Activated T-cell treated with anti-CD3 and anti-CD28 coated beads for 1 hour (primary cell): ENCODE measurements around the gene PID1.

Source experiments
- DNase-seq: peaks from one replicate; pipeline ENCODE4 v3.0.0-alpha.2; 2020; ENCODE audit warnings: low read depth

The PID1 gene

DNA sequence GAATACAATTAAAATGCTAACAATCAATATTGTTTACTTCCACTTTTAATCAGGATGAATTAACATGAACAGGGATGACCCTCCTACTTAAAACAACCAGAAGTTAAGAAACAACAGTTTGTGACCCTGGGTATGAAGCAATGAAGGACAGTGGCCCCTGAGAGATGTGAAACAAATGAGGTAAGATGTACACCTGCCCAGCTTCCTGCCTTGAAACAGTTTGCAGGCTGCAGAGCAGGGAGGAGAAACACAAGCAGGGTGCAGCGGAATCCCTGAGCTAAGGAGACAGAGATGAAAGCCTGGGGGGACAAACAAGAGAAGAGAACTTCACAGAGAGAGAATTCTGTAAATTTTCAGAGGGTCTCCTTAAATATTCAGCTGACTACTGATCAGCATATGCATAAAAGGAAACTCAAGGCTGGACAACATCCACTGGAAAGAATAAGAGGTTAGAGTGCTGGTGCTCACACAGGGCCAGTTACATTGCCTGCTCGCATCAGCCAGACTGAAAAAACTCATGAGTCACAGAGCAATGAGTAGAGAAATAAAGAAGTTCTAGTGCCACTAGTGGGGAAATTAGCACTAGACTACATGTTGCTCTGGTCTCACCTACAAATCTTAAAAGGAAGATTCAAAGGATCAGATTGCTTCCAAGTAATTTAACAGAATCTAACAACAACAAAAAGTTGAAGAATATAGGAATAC, 106.4 kb downstream of the PID1 start:
- no peak for DNase-seq

DNA sequence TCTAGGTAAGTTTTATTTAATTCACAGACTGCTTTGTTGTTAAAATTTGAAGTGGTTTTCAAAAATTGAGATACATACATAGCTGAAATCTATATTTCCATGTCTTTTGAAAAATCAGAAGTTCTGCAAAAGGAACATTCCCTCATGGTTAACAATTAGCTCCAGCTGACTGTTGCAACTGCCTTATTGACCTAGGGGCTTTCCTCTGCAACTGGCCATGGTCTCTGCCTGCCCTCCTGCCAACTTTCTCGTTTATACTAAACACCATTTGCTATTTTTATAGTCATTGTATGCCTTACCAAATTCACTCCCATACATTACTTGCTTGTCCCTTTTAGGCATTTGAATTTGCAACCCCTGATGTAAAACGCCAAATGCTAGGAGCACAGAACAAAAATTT, 107.2 kb downstream of the PID1 start:
- DNase-seq, result no peak

DNA sequence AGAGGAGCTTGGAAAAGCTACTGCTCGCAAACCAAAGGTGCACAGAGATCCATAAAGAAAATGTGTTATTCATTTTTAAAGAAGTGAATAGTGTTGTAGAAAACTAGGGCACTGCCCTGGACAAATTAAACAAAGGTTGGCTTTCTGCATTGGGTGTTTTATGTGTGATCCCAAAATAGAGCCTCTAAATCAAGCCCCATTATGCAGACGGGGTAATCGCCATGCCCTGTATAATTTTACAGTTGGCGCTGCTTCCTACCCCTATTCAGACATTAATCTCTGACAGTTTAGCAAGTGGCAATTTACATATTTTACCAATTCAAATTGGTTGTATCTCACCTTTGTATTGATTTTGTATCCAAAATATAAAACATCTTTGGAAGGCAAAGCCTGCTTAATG, 109.1 kb downstream of the PID1 start:
- DNase-seq, result no peak

DNA sequence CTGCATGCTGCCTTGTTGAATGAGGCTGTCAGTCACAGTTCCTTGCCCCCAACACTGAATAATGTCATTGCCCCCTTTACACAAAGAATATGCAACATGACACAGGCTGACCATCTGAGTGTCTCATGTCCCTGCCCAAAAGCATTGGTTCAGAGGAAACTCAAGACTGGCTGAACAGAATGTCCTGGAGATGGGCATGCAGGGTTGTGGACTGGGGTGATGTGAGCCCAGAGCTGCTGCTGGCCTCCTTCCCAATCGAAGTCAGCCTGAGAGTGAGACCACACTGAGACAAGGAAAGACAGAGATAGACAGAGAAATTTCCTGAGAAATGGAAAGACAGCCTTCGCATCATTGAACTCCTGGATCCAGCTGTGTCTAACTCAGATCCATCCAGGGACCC, 110.1 kb downstream of the PID1 start:
- DNase-seq, result no peak

DNA sequence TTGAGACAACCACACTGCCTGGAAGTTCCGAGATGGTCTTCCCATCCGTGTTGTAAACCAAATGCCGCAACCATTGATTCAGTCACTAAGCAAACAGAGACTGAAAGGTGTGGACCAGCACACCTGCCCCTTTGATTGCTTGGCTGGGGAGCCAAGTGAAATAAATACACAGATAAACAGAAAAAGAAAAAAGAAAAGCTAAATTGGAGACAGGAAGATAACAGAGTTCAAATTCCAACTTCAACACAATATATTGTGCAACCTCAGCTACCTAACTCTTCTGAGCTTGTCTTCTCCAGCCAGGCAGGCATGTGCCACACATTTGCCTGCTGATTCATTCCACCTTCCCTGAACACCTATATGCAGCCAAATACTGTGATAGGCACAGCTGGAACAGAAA, 110.9 kb downstream of the PID1 start:
- no peak for DNase-seq

DNA sequence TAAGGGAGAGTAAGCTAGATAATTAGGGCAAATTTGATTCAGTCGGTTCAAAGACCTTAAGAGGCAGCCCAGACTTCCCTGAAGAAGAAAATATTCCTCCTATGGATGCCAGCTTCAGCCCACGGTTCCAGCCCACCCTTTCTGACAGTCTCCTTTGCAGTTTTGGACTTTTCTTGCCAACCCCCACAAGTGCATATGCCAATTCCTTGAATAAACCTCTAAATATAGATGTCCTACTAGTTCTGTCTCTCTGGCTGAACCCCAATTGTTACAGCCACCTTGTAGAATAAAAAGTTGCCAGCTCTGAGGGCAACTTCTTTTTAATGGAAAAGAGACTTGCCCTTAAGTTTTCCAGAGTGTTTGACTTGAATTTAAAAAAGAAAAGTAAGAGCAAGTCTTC, 111.7 kb downstream of the PID1 start:
- DNase-seq, result no peak

DNA sequence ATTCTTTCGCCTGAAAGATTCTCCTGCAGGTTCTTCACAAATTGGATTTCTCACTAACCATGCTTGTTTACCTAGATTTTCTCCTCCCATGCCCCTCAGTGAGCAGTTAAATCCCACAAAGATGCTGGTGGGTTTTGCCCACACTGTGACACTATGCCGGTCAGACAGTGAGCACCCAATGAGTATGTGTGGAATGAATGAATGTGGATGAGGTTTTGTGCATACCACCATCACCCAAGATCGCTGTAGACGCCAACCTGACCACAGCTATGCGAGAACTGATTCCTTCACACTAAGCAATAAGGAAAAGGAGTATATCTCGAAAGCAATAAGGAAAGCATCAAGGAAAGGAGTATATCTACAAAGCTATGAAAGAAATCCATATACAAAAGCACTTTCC, 116.7 kb downstream of the PID1 start:
- no peak for DNase-seq

DNA sequence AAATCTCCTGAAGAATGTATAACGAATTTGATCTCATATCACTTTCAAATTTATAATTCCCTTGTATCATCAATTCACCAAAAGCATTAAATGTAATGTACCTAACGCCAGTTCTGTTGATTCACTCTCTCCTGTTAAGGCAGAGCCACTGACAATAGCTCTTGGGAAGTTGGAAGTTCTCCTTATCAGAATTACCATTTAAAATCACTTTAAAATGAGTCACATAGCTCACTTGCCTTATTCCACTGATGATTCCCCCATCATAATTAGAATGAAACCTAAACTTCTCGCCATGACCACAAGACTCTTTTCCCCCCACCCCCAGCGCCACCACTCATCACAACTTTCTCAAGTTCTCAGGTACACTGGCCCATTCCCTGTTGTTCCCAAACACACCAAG, 117.1 kb downstream of the PID1 start:
- DNase-seq, result no peak

DNA sequence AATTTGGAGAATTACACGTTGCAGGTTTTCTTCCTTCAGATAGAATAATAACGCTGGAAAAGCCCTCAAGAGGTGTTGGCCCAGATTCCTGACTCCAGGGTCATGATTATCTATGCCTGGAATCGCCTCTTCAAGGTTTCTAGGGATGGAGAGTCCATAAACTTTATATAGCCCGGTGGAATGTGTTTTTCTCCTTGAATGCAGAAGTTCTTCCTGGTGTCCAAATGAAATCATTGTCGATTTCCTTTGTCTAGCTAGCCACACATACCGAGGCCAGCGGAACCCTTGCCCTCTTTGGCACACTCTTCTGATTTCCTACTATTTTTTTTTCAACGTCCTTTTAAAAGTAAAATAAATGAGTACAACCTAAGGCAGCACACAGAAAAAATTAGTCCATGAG, 117.8 kb downstream of the PID1 start:
- DNase-seq, result no peak

DNA sequence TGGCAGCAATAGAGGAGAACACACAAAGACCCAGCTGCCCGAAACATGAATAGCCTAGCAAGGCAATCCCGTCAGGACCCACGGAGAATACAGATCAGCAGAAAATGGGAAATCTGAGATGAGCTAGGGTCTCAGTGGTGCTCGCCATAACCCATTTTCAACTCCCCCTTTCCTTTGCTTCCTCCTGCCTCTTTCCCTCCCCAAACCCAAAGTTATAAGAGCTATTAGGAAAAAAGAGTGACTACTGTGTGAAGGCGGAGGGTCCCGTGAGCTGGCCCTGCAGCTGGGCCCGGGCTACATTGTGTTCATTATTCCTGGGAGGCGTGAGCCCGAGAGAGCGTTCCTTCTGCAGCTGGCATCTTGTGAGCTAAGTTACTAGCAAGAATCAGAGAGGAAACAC, 118.4 kb downstream of the PID1 start:
- no peak for DNase-seq

DNA sequence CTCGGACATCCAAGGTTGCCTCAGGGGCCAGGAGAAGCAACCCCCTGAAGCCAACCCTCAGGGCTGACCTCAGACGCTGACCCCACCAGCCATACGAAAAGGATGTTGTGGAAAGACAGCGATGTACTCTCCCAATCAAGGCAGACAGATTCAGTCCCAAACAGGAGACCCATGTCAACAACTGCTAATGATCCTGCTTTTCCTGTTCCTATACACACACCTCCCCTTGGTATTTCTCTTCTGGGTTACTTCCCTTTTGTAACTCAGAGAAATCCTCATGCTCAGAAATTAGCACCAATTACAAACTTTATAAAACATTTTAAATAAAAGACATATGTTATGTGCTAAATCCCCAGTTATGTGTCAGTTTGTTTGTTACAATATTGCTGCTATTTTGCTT, 120.8 kb downstream of the PID1 start:
- no peak for DNase-seq

DNA sequence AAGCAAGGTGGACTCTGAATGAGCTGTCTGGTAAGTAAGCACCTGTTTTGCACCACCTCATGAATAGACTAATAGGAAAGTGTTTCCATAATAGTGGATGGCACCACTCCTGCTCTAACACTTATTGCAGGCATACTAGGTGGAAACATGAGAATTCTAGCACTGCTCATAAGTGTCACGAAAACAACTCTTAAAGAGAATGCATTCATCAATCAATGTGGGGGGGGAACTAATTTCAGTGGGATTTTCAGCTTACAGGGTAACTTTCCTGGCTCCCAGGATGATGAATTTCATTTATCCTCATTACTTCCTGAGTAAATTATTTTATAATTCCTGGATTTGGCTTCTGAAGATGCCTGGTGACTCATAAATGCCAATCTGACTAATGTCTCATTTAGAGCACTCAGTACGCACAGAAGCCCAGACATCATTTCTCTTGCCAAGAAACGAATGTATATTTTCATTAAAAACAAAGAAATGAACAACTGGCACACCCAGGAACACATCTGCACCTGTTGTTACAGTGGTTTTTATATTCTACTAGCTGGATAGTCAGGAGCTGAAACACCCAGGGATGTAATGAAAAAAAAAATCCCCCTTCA, 129.6 kb downstream of the PID1 start:
- no peak for DNase-seq

DNA sequence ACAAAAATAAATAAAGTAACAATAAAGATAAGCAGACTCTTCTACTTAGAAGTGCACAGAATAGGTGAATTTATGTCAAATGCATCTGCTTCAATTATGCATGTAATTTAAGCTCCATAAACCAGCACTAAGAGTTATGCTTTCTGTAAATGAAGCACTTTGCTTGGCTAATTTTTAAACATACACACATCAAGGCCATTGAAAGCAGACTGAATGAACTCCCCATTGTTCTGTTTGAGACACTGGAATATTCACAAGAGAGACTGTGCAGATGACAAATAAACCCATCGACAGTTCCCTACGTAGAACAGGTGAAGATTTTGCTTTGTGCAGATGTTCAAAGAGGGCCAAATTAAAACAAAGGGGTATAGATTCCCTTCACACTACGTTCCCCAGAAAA, 133.4 kb downstream of the PID1 start:
- DNase-seq, result no peak

DNA sequence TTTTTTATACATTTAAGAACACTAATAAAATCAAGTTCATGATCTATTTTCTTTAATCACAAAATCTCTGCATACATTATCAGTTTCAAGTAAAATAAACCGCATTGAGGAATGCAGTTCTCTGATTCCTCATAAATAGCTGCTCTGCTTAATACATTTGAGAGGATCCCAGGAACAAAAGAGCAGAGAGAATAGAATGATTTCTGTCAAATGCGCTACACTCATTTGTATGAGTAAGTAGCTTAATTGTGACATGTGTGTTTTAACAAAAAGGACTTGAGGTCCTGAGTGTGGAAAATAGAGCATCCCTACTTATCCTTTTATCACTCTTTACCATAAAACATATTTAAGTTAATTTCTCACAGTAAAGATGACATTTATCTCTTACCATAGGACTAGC, 134.0 kb downstream of the PID1 start:
- no peak for DNase-seq

DNA sequence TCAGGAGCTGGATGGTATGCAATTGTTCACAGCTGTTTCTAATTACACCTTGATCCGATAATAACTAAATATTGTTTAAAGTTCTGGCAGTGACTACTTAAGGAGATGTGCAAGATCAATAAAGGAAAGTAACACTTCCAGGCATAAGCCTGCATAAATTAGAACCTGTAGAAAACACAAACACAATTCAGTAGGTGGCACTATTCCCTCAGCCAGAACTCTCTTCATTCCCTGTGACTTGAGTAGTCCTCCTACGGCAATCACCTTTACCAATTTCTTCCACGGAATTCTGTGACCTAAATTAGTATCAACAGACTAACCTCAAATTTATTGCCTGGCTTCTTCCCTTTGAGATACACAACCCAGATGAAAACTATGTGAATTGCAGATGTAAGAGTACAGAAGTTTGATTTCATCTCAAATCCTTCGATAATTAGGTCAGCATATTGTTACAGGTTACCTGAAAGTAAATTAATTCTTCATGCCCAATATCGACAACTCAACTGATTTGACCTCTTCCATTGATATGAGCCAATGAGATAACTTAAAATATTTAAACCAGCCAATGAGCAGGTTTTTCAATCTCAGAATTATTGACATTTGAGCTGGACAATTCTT, 137.8 kb downstream of the PID1 start:
- no peak for DNase-seq

DNA sequence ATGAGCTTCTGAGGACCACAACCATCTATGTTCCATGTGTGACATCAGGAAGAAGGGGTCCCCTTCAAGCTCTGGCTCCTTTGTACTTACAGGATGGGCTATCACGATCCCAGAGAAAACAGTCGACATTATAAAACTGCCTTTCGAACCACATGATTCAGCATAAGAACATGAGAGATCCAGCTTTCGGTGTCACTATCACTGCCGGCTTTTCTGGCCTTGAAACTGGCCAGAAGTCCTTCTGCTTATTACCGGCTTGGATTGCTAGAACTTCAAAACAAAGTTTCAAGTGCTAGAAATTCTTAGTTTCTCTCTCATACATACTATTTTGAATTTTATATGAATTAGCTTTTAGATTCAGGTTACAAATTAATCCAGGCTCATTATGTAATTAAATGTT, 138.9 kb downstream of the PID1 start:
- no peak for DNase-seq

DNA sequence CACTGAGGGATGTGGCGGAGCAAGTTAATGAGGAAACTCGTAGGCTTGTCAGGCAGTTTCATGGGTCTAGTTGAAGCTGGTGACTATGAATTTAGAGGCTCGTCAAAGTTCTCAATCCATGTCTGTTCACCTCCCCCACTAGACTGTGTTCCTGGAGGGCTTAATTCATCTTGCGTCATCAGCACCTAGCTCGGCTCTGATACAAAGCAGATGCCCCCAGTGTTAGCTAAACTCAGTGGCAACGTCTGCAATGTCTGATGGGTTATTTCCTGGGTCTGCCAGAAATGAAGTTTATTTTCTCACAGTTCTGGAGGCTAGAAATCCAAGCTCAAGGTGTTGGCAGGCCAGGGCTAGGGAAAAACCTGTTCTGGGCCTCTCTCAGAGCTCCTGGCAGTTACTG, 140.6 kb downstream of the PID1 start:
- no peak for DNase-seq

DNA sequence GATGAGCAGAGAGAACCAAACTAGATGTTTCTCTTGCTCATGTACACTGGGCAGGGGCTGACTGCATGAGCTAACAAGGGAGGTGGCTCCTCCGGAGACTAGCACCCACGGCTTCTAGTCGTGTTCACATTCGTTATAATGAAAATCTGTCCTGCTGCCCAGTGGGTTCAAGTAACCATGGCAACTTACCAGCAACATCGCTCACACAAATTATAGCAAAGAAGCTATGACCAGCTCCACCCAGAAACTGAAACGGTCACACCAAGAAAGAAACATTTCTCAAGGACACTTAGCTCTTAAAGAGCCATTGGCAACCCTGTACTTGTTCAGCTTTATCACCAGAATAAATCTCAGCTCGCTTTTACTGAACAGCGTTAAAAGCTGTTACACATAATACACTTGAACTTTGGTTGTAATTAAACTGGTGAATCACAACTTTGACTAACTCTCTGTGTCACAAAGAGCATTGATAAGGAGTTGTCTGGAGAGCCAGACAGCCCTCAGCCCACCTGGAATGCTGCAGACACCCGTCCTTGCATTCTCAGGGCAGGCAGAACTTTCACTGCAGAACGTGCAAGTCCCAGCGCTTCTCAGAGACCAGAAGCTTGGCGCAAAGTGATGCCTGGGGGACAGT, 141.2 kb downstream of the PID1 start:
- DNase-seq, result no peak

DNA sequence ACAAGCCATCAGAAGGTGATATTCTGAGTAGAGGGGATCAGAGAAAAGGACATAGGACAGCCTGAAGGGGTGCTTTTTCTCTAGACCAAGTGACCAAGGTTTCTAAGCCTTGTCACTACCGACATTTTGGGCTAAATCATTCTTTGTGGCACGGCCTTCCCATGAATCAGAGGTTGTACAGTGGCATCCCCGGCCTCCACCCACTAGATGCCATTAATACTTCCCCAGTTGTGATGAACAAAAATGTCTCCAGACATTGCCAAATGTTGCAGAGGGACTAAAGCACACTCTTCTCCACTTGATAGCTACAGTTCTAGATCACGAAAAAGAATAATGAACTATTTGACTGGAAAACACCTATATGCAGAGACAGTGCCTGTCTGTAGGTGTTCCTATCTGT, 143.6 kb downstream of the PID1 start:
- DNase-seq, result no peak

DNA sequence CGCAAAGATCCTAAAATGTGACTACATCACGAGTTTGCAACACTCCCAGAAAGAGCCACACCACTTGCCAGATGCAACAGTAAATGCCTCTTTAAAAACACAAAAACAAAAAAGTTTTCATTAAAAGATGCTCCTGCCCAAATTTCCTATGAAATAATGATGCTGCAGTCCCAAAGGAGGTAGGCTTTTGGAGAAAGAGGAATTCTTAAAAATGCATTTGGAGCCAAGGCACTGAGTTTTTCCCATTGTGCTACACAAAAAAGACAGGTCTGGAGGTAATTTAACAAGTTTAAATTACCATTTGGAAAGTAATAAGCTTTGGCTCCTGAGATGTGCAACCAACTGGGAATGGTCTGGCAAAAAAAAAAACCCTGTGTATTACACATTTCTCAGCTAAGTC, 145.0 kb downstream of the PID1 start:
- no peak for DNase-seq

DNA sequence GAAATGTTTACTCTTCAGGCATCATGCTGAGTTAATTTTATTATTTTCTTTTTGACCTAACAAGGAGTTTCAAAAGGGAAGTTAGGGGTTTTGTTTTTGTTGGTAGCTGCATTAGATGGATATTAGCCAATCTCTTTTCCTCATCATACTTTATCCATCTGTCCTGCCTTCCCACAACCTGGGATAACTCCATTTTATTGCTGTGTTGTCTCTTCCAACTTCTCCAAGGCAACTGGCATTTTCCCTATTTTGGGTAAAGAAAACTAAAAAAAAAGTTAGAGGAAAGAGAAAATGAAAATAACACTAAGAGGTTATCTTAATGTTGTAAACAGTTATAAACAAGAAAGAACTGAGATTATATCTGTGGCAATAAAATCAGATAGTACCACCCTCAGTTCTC, 147.0 kb downstream of the PID1 start:
- no peak for DNase-seq

DNA sequence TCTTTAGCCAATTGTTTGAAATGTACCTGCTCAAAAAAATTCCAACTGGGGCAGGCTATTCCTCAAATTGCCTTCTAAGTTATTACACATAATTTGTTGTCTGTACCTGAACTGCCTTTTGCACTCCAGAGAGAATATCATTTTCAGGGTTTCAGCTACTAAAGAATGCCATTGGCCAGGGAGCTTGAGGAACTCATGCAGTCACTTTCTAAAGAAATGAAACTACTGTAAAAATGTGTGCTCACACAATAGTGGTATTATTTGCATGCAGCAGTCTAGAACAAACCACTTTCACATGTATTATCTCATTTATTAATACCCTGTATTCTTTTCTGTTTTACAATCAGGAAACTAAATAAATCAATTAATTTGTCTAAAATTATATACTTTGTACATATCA, 152.2 kb downstream of the PID1 start:
- no peak for DNase-seq

DNA sequence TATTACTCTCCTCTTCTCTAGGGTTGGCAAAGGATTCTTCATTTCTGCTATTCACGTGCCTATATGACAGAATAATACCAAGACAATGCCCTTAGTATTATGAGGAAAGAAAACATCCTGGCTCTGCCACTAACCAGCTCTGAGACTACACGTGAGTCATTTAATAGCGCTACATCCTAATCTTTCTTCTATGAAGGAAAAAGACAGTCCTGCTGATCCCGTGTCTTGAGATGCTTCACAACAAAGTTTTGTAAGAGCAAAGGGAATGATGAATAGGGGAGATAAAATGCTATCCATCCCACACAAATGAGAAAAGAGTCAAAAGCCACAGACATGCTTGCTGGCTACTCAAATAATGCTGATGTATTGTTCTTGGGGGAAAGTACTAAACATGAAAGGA, 152.8 kb downstream of the PID1 start:
- no peak for DNase-seq

DNA sequence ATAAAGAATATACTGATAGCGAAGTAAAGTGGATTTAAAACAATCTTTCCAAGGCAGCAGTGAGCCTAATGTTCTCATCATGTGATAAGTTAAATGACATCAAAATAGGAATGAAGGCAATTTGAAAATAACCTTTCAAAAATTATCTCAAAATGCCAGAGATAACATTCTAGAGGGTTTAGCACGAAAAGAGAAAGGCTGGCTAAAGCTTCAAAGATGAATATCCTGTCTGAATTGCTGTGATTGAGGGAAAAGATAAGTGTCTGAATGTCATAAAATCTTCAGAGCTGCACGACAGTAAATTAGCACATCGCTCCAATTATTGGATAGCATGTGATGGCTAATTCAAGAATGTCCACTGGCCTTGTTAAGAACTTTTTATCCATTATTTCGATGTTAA, 159.3 kb downstream of the PID1 start:
- DNase-seq, result no peak
